Right renal cortex interstitium (tissue), 3 donors: ENCODE results near the gene PCTP. TPM values are rescaled to one million over a fixed set of nuclear protein-coding genes. Genes with fewer than 3 reads are reported as not detected.

ENCODE experiments used
- DNase-seq, 3 donors: peaks; one replicate each; pipeline ENCODE4 v3.0.0-alpha.2; 2013; ENCODE audit warnings: low read depth in 3 of 3, low spot score in 2 of 3
- polyA plus RNA-seq, 3 donors: library from polyadenylated mRNA; unstranded; fragments of 120-200 nt; gene quantifications; one replicate each; pipeline ENCODE4 v1.2.1, GENCODE V29; 2013; ENCODE audit not compliant: insufficient read length in 3 of 3

Gene PCTP
- polyA plus RNA-seq, 3 donors = 30.9 to 35.7 (median 32.1) TPM

DNA sequence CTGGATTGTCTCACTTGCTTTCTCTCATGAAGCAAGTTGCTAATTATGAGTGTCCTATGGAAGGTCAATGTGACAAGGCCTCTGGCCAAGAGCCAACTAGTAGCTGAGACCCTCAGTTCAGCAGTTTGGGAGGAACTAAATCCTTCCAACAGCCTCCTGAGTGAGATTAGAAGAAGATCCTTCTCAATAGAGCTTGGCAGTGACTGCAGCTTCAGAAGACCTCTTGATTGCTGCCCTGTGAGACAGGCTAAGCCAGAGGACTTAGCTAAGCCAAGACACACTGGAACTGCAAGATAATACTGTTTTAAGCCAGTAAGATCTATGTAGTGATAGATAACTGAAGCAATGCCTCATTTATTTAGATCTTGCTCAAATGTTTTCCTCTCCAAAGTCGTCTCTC lies 34.3 kb downstream of the PCTP start:
- no peak for DNase-seq

DNA sequence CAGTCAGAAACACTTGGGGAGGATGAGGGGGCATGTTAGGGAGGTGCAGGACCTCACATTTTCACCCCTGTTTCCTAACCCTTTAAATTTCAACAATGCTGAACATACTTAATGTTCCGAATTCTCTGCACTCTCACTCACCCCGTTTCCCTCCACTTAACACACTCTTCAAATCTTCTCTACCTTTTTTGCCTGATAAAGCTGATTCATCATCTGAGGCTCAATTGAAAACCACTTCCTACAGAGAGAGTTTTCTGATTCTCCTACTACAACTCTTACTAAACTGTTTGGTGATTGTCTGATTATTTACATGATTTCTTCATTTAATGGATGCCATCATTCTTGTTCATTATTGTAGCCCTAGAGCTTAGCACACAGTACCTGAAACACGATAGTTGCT lies 42.4 kb downstream of the PCTP start:
- no peak for DNase-seq

DNA sequence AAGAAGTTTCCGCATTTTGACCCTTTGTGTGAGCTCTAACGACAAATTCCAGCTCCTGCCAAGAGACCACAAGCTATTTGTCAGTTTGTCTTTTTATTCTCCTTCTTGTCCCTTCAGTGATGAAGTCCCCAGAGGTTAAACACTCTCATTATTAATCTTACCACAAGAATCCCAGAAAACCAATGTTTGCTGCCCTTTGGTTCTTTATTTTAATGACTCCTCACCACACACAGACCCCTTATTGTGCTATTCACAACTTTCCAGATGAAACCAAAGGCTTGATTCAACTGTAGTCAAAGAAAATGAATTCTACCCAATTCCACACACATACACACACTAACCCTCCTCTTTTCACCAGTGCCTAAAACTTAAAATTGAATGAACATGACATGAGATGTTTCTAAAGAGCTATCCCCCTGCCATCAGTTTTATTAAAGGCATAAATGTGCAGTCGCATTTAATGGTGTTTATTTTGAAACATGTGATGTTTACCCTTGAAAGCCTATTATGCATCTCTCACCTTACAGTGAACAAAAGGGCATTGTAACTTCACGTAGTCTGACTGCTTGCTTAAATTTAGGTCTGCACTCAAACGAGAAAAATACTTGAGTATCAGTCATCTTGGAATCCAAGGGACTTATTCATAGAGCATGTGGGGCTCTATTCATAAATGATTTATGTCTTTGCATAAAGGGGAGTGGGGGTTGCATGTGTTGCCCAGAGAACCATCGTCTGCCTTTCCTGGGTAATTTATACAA lies 44.1 kb downstream of the PCTP start:
- DNase-seq = no peak

DNA sequence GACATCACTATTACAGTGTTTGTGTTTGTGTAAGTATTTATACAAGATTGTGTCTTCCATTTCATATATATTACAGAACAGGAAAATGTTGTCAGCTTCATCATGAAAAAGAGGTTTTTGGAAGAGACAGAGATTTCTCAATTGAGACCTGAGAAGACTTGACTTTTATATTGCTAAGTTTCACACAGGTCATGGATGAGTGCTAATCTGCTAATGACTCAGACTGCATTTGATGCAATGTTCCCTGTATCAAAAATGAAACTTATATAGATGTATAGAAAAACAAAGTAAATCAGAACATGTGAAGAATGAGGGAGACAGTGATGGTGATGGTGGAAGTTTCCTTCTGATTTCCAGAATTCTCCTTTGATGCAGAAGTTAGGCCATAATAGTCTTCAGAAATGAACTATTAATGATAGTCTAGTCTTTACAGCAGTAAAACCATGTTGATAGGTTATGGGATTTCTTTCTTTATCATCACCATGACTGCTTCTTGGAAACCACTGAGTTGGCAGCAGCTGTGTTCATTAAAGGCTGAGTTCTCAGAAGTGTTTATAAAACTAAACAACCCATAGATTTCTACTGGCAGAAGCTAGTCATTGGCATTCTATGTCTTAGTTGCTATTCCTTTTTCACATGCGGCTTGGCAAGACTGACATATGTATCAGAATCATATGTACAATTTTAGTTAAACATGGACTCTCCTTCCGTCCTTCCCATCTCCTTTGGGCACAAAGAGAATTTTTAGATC lies 56.1 kb downstream of the PCTP start:
- no peak for DNase-seq

DNA sequence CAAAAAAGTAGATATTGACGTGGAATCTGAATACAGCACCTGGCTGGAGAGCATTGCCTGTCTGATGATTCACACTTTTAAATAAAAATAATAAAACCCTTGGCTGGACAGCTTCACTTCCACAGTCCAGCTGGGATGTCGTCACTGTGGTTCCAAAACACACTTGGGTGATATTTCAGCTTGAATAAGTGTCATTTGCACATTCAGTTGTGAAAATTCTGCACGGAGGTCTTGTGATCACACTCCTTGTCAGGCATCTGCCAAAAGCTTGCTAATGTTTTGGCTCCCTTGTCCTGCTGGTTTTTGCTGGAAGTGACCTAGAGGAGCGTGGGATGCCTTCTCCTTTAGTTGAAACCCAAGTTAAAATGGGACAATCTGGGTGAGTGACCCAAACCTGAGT lies 60.7 kb downstream of the PCTP start:
- no peak for DNase-seq

DNA sequence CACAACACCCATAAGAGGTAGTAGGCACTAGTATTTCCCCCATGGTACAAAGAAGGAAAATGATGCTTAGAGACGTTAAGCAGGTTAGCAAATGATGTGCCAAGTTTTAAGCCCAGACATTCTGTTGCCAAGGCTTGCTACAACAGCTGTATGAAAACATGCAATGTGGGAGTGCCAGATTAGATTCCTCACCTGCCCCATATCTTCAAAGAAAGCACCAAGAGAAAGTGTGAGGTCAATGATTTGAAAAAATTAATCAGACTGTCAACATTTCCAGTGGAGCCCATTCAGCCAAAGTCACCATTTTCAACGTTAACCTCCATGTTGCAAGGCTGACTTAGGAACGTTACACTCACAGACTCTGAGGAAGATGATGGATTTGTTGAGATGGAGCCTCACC lies 61.5 kb downstream of the PCTP start:
- DNase-seq = no peak

DNA sequence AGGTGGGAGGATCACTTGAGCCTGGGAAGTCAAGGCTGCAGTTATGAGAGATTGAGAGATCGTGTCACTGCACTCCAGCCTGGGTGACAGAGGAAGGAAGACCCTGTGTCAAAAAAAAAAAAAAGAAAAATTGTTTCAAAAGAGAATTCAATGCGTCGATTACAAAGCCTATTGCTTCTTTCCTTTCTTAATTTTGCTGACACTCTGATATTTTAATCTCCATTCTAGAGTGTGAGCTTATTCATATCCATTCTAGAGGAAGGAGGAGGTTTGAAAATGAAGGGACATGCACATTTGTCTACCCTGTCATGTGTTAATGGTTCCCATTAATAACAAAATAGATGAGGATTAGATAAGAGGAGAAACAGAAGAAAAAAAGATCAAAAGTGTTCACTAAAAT lies 63.1 kb downstream of the PCTP start:
- DNase-seq = no peak

DNA sequence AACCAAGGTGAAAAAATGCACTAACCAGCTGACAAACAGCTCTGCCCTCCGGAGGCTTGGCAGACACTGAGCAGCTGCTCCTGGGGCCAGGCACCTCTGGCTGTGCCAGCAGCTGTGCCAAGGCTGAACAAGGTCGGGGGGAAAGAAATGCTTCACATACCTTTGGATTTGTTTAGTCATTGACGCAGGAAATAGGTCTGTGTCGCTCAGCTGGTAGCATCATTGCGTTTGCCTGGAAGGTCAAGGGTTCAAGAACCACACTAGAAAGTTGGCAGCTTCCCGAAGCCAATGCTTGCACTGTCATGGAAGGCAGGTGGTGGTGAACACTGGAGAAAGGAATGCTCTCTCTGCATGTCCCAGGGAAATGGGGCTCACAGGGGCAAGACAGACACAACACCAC lies 63.5 kb downstream of the PCTP start:
- DNase-seq = no peak

DNA sequence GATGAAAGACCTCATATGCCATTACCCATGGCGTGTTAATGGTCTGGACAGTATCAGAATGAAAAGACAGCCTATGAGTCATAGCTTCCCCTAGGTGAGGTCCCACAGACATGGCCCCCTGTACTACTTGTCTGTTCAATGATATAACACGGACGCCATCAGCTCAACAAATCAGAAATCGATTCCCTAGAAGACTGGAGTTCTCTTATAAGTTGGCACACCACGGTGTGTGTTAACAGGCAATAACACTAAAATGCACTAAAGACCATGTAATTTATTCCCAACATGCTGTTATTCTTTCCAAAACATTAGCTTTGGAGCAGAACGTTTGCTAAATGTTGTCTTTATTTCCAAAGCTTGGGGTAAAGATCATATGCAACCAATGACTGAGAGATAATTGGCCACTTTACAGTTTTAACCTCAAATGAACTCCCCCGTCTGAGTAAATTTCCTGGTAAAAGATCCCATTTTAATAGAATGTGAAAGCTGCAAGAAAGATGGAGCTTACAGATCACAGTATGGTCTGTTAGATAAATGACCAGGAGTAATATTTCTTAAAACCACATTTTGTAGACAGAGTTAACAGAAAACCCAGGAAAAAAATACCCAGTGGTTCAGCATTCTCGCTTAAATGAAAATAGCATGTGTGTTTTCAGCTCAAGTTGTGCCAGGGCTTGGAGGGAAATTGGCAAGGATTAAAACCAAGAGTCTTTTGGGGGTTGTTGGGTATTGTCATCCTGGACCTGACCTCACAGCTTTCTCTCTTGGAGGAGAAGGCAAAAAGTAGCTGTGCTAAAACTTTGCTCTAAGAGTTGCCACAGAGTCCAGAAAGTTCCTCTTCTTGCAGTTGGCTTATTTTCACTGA lies 65.9 kb downstream of the PCTP start:
- DNase-seq = no peak

DNA sequence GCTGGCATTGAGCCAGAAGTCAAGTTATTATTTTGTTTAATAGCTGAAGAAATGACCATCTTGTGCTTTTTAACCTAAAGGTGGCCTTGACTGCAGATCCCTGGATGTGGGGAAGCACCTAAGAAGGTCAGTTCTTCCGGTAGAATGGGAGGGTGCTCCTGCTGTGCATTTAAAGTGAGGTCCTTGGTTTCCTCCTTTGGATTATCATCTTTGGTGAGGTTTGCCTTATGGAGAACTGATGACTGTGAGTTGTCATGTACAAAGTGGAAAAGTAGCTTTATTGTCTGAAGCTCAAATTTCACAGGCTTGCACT lies 66.5 kb downstream of the PCTP start:
- no peak for DNase-seq

DNA sequence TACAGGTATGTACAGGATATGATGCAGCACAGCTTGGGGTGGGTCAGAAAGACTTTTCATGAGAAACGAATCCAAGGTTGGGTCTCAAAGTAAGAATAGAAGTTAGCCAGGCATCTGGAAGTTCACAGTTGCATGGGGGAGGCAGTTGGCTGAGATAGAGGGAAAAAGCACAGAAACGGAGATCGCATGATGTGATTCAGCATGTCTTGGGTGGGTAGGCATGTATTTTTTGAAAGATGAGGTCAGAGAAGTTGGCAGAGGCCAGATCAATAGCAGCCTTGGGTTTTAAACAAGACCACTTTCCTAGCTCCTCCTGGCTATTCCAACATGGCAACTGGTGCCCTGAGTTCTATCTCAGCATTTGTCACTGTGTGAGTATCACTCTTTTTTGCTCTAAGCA lies 67.2 kb downstream of the PCTP start:
- no peak for DNase-seq

DNA sequence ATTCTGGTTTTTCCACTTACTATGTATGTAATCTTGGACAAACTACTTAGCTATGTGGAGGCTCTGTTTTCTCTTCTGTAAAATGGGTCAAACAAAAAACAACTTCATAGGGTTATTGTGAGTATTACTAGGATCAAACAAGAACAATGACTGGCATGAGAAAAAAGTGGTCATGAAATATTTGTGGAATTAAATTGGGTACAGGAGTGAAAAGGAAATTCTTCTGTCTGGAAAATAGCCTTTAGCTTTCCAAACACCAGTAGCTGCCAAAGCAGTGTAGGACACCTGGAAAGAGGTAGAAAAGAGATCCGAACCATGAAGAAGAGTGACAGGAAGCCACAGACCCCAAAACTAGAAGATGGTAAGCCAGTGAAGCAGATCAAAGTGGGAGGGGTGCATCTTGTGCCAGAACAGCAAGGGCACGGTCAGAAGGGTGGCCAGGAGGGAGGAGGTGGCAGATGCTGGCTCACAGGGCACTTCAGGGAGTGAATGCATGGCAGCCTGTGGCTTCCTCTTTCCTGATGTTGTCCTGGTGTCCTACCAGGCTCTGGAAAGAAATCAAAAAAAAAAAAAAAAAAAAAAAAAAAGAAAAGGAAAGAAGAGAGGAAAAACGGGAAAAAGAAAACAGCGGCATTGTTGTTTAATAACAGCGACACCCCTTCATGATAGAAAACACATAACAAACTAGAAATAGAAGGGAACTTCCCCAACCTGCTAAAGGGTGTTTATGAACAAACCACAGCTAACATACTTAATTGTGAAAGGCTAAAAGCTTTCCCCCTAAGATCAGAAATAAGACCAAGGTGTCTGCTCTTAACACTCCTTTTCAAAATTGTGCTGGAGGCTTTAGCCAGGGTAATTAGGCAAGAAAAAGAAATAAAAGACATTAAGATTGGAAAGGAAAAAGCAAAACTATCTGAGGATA lies 67.9 kb downstream of the PCTP start:
- no peak for DNase-seq

DNA sequence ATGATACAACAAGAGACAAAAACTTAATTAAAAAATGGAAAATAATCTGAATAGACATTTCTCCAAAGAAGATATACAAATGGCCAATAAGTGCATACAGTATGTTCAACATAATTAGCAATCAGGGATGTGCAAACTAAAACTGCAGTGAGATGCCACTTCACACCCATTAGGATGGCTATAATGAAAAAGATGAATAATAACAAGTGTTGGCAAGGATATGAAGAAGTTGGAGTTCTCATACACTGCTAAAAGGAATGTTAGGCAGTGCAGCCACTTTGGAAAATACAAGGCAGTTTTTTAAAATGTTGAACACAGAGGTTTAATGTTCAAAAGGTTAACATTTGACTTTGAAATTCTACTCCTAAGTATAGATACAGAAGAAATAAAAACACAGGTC lies 69.8 kb downstream of the PCTP start:
- no peak for DNase-seq

DNA sequence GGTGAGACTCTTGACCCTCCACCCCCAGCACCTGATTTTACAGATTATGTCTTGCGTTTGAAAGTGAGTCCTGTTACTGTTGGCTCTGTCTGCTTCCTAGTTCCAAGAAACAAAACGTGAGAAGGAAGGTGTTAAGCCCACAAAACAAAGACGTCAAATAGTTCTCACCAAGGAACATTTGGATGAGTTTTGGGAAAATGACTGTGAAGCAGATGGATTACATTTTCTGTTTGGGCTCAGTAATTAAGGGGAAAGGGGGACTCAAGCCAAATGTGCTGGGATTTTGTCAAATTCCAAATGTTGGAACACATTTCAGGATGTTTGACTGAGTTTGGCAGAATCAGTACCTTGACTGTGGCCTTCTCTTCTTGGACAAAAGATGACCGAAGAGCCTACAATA lies 71.2 kb downstream of the PCTP start:
- DNase-seq = no peak

DNA sequence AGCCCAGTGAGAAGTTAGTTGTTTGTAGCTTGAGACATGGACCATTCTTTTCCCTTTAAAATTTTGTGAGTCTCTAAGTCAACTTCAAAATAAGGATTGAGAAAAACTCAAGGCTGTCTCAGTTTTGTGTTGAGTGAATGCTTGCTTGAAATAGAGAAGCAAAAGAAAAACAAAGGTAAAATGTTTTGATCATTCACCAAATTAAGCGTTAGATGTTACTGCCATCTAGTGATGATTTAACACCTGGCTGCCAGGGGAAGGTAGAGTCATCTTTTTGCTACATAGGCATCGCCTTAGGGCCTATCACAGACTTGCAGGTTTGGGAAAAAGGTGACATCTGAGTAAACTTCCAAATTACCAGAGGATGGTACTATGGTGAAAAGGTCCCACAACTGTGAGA lies 74.4 kb downstream of the PCTP start:
- DNase-seq = no peak

Other genes with a start within 250 kb of the PCTP start
- under 1 TPM in 2 of 3 donors, not detected in 1; 0.06 to 0.12 TPM for gene SMIM36, start 239.6 kb upstream of the PCTP start, polyA plus RNA-seq
- gene TMEM100, start 28.2 kb upstream of the PCTP start, polyA plus RNA-seq = 10 to 100 TPM; 47.4 to 86.4 (median 54.7) TPM